HCT116 (cell line): ENCODE results near the gene AFAP1. TPM values are rescaled to one million over a fixed set of nuclear protein-coding genes. Genes with fewer than 3 reads are reported as not detected.

ENCODE experiments used
- ATAC-seq: fragments of 200-7000 bp; cut with Tn5 transposase; 2 replicates; pipeline ENCODE4 v1.9.1; 2020; ENCODE audit warnings: mild to moderate bottlenecking, moderate library complexity
- BruUV-seq: library from RNA; stranded (reverse); fragments of 400-500 nt; replicated peaks from 2 replicates; lab custom pipeline; 2021; lab: Mats Ljungman, UMichigan
- CTCF ChIA-PET: fragments of 300-600 bp; sonication (Branson Sonifier 250); formaldehyde crosslinking; loops from one replicate; lab custom pipeline; 2021; ENCODE audit warnings: antibody characterized with exemption; lab: Charles Lee
- POLR2A ChIA-PET: fragments of 300-600, 350-600 bp; sonication (Branson Sonifier 250); formaldehyde crosslinking; loops from one replicate; lab custom pipeline; 2021; ENCODE audit warnings: antibody characterized with exemption; lab: Charles Lee
- RAD21 ChIA-PET, 2 experiments: fragments of 300-600 bp; sonication (Branson Sonifier 250); formaldehyde crosslinking; loops; one replicate each; lab custom pipeline; 2023; ENCODE audit warnings: low total read pairs in 2 of 2; ENCODE audit not compliant: uncharacterized antibody in 2 of 2, unreplicated experiment in 2 of 2, low non-redundant PET in 1 of 2; lab: Charles Lee
- DNase-seq: peaks from one replicate; pipeline ENCODE4 v3.0.0-alpha.2; 2010; ENCODE audit warnings: low read depth, low spot score
- H2AFZ ChIP-seq: fragments of 200-600 bp; shearing (Covaris generic), sonication (generic); 2 replicates; pipeline ENCODE4 v1.6.1; 2017; ENCODE audit warnings: low read depth, mixed run types, mixed read lengths, antibody characterized with exemption, low read length; ENCODE audit not compliant: poor library complexity, severe bottlenecking
- H3K27ac ChIP-seq: 2 replicates; pipeline ENCODE4 v1.5.1; 2012; ENCODE audit warnings: low read depth, low read length
- H3K27me3 ChIP-seq: fragments of 200-600 bp; sonication (generic); 2 replicates; pipeline ENCODE4 v1.6.1; 2016; ENCODE audit warnings: mixed run types, low read length, mixed read lengths; ENCODE audit not compliant: insufficient read depth
- H3K36me3 ChIP-seq, 2 experiments: fragments of 200-500 bp in 1 of 2; fragments of 200-600 bp in 1 of 2; sonication (Bioruptor generic) in 1 of 2; sonication (generic) in 1 of 2; 2 replicates each; pipeline versions ENCODE4 v1.5.1 to v1.6.1; 2014 to 2016; ENCODE audit warnings: low read length in 2 of 2, inconsistent platforms in 1 of 2, mixed read lengths in 1 of 2, mixed run types in 1 of 2; ENCODE audit not compliant: insufficient read depth in 2 of 2, control insufficient read depth in 1 of 2
- H3K4me1 ChIP-seq, 2 experiments: fragments of 200-600 bp in 1 of 2; sonication (generic) in 1 of 2; 2 replicates each; pipeline versions ENCODE4 v1.5.1 to v1.6.1; 2012 to 2017; ENCODE audit warnings: low read length in 2 of 2, inconsistent platforms in 1 of 2, mild to moderate bottlenecking in 1 of 2, mixed read lengths in 1 of 2, mixed run types in 1 of 2, moderate library complexity in 1 of 2; ENCODE audit not compliant: insufficient read depth in 2 of 2, control insufficient read depth in 1 of 2
- H3K4me2 ChIP-seq: fragments of 200-600 bp; sonication (generic); 2 replicates; pipeline ENCODE4 v1.6.1; 2017; ENCODE audit warnings: mixed run types, low read length, mixed read lengths
- H3K4me3 ChIP-seq, 2 experiments: fragments of 200-600 bp in 1 of 2; sonication (generic) in 1 of 2; replicated peaks in 1 of 2; 2 replicates each; pipeline ENCODE4 v1.5.1; 2011 to 2016; ENCODE audit warnings: low read length in 2 of 2, control low read depth in 1 of 2, low read depth in 1 of 2, mild to moderate bottlenecking in 1 of 2, mixed read lengths in 1 of 2, mixed run types in 1 of 2
- H3K79me2 ChIP-seq: fragments of 200-600 bp; sonication (generic); 2 replicates; pipeline ENCODE4 v1.6.1; 2017; ENCODE audit warnings: mild to moderate bottlenecking, mixed run types, low read length, moderate library complexity, mixed read lengths; ENCODE audit not compliant: insufficient read depth
- H3K9ac ChIP-seq: fragments of 200-600 bp; sonication (generic); 2 replicates; pipeline ENCODE4 v1.6.1; 2016; ENCODE audit warnings: low read length, mixed read lengths
- H3K9me2 ChIP-seq: fragments of 200-600 bp; sonication (generic), shearing (Covaris generic); 2 replicates; pipeline ENCODE4 v1.6.1; 2017; ENCODE audit warnings: mixed run types, mild to moderate bottlenecking, moderate library complexity; ENCODE audit not compliant: insufficient read depth
- H3K9me3 ChIP-seq, 2 experiments: fragments of 200-500 bp in 1 of 2; fragments of 200-600 bp in 1 of 2; sonication (Bioruptor generic) in 1 of 2; sonication (generic) in 1 of 2; 2 replicates each; pipeline ENCODE4 v1.6.1; 2014 to 2017; ENCODE audit warnings: low read length in 2 of 2, mixed read lengths in 2 of 2, inconsistent platforms in 1 of 2, low read depth in 1 of 2, mild to moderate bottlenecking in 1 of 2, mixed run types in 1 of 2, moderate library complexity in 1 of 2; ENCODE audit not compliant: control insufficient read depth in 1 of 2, insufficient read depth in 1 of 2
- H4K20me1 ChIP-seq: fragments of 200-600 bp; sonication (generic), shearing (Covaris generic); 2 replicates; pipeline ENCODE4 v1.6.1; 2017; ENCODE audit warnings: mixed run types, mild to moderate bottlenecking, moderate library complexity; ENCODE audit not compliant: insufficient read depth
- EGR1 ChIP-seq: IDR thresholded peaks from 2 replicates; pipeline ENCODE4 v1.6.1; 2012; ENCODE audit warnings: low read depth
- EZH2 ChIP-seq: fragments of 200-600 bp; sonication (generic); IDR thresholded peaks from 2 replicates; pipeline ENCODE4 v1.6.1; 2017; ENCODE audit warnings: antibody characterized with exemption, mixed run types
- EZH2phosphoT487 ChIP-seq: fragments of 200-600 bp; IDR thresholded peaks from 2 replicates; pipeline ENCODE4 v1.6.1; 2018; ENCODE audit warnings: antibody characterized with exemption, borderline replicate concordance
- FOSL1 ChIP-seq: IDR thresholded peaks from 2 replicates; pipeline ENCODE4 v1.6.1; 2012; ENCODE audit warnings: low read depth
- POLR2A ChIP-seq: IDR thresholded peaks from 2 replicates; pipeline ENCODE4 v1.7.0; 2011; ENCODE audit warnings: borderline replicate concordance; ENCODE audit not compliant: insufficient read depth, insufficient read length; ENCODE audit errors: extremely low read depth
- POLR2AphosphoS5 ChIP-seq: IDR thresholded peaks from 2 replicates; pipeline ENCODE4 v1.6.1; 2011; ENCODE audit warnings: mild to moderate bottlenecking, low read depth, low read length, moderate library complexity
- SIN3A ChIP-seq: IDR thresholded peaks from 2 replicates; pipeline ENCODE4 v1.6.1; 2012; ENCODE audit warnings: low read depth
- TCF7L2 ChIP-seq: IDR thresholded peaks from 2 replicates; pipeline ENCODE4 v1.7.0; 2011; ENCODE audit warnings: borderline replicate concordance, inconsistent platforms; ENCODE audit not compliant: insufficient read depth, insufficient read length; ENCODE audit errors: extremely low read depth
- ZFX ChIP-seq: fragments of 450-650 bp; IDR thresholded peaks from 2 replicates; pipeline ENCODE4 v1.6.1; 2017
- intact Hi-C: fragments of 100-400 bp; cut with micrococcal nuclease; formaldehyde crosslinking; loops from 2 replicates; pipeline ENCODE4 v1.10.0; 2022
- total RNA-seq: library from RNA; stranded (reverse); gene quantifications from one replicate; pipeline ENCODE4 v1.2.1, GENCODE V29; 2021; ENCODE audit not compliant: unreplicated experiment
- TF ChIP-seq, protein P1 (sequence below): IDR thresholded peaks from 2 replicates; pipeline ENCODE4 v1.6.1; 2012
- TF ChIP-seq, protein P2 (sequence below): IDR thresholded peaks from 2 replicates; pipeline ENCODE4 v1.6.1; 2012; ENCODE audit warnings: low read depth

AFAP1 gene
- total RNA-seq, 1 experiment from 2014 or later: 19.4 TPM

GRCh38 chr4:7886007-7886973, 53.4 kb downstream of the AFAP1 start:
- H3K36me3 ChIP-seq: no peaks in the 10 kb centered on the region
- ChIA-PET RAD21 (no interaction called here), CTCF (no interaction called here), POLR2A (no interaction called here)
- no peak overlapping the region for H2AFZ ChIP-seq
- DNase-seq: no peak
- BruUV-seq: no TSS peak
- no peak overlapping the region for H3K4me3 ChIP-seq
- H3K79me2 ChIP-seq: peaks cover 66% of the 10 kb centered on the region
- H3K4me2 ChIP-seq: no peak overlapping the region
- intact Hi-C loops: no loop called here
- H3K9me2 ChIP-seq: no peaks in the 10 kb centered on the region
- H3K27ac ChIP-seq: no peak overlapping the region
- no peak overlapping the region for H3K9ac ChIP-seq
- peaks cover 5 to 28% of the 10 kb centered on the region in 2 experiments; a peak in 3 of 4 replicates for H3K4me1 ChIP-seq
- no peak for ATAC-seq
- TF ChIP-seq EZH2phosphoT487: no peak
- peaks cover 3% of the 10 kb centered on the region; the same call in 1 of the 2 replicates for H4K20me1 ChIP-seq
- peaks cover 8 to 23% of the 10 kb centered on the region in 2 experiments; a peak in 3 of 4 replicates for H3K9me3 ChIP-seq
- no peaks in the 10 kb centered on the region for H3K27me3 ChIP-seq

DNA sequence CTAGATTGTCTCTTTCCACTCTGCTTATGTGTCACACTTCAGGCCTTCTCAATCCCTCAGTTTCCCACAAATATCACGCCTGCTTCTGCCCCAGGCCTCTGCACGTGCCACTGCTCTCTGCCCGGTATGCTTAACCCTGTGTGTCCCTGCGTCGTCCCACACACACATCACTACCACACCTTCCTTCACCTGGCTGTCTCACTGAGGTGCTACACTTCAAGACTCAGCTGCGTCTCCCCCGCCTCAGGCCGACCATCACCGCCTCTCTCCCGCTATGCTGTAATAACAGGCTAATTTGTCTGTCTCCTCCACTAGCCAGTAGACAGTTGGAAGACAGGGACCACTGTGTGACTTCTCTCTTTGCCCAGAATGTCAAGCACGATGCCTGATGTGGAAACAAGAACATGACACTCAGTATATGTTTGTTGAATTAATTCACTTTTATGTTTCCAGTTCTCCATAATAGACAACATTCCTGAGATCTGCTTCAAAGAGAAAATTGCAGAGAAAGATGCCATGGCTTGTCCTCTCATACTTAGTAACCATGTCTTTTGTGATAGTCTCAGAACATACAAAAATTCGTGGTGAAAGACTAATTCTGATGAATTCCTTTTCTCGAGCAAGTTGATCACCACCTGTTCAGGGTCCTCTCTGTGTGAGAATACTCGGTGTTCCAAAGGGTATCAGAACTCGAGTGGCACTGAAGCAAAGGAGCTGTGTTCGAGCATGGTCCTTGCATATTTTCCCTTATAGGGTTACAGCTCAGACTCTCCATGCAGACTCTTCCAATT, 54.2 kb downstream of the AFAP1 start:
- H3K4me1 ChIP-seq: peaks cover 0 to 19% of the 10 kb centered on the region in 2 experiments; a peak in 2 of 4 replicates
- RAD21 ChIA-PET: no interaction called here
- H3K36me3 ChIP-seq: no peaks in the 10 kb centered on the region
- POLR2A ChIA-PET: no interaction called here
- ATAC-seq (no peak), DNase-seq (no peak)
- H3K4me3 ChIP-seq: no peak overlapping the region
- H3K79me2 ChIP-seq: peaks cover 57% of the 10 kb centered on the region
- no peaks in the 10 kb centered on the region for H3K27me3 ChIP-seq
- no peak overlapping the region for H3K4me2 ChIP-seq
- H2AFZ ChIP-seq: no peak overlapping the region
- H3K9ac ChIP-seq: no peak overlapping the region
- no TSS peak for BruUV-seq
- H3K9me2 ChIP-seq: no peaks in the 10 kb centered on the region
- H3K9me3 ChIP-seq: peaks cover 8 to 23% of the 10 kb centered on the region in 2 experiments; a peak in 3 of 4 replicates
- no peaks in the 10 kb centered on the region for H4K20me1 ChIP-seq
- H3K27ac ChIP-seq: no peak overlapping the region
- intact Hi-C loops: no loop called here
- CTCF ChIA-PET: no interaction called here
- TF ChIP-seq POLR2AphosphoS5: no peak
- no peak for TF ChIP-seq ZFX
- no peak for TF ChIP-seq POLR2A
- TF ChIP-seq SIN3A: no peak
- no peak for TF ChIP-seq EGR1
- no peak for TF ChIP-seq EZH2
- TF ChIP-seq, protein P1, sequence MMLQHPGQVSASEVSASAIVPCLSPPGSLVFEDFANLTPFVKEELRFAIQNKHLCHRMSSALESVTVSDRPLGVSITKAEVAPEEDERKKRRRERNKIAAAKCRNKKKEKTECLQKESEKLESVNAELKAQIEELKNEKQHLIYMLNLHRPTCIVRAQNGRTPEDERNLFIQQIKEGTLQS: no peak
- no peak for TF ChIP-seq TCF7L2
- TF ChIP-seq EZH2phosphoT487: no peak
- no peak for TF ChIP-seq FOSL1
- TF ChIP-seq, protein P2, sequence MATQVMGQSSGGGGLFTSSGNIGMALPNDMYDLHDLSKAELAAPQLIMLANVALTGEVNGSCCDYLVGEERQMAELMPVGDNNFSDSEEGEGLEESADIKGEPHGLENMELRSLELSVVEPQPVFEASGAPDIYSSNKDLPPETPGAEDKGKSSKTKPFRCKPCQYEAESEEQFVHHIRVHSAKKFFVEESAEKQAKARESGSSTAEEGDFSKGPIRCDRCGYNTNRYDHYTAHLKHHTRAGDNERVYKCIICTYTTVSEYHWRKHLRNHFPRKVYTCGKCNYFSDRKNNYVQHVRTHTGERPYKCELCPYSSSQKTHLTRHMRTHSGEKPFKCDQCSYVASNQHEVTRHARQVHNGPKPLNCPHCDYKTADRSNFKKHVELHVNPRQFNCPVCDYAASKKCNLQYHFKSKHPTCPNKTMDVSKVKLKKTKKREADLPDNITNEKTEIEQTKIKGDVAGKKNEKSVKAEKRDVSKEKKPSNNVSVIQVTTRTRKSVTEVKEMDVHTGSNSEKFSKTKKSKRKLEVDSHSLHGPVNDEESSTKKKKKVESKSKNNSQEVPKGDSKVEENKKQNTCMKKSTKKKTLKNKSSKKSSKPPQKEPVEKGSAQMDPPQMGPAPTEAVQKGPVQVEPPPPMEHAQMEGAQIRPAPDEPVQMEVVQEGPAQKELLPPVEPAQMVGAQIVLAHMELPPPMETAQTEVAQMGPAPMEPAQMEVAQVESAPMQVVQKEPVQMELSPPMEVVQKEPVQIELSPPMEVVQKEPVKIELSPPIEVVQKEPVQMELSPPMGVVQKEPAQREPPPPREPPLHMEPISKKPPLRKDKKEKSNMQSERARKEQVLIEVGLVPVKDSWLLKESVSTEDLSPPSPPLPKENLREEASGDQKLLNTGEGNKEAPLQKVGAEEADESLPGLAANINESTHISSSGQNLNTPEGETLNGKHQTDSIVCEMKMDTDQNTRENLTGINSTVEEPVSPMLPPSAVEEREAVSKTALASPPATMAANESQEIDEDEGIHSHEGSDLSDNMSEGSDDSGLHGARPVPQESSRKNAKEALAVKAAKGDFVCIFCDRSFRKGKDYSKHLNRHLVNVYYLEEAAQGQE: no peak
